Heart left ventricle (tissue), 13 donors: ENCODE measurements around the gene FAM24B.

Source experiments
- CTCF ChIP-seq, 12 donors: fragments of 200-600 bp; sonication (generic) in 4 of 12; IDR thresholded peaks; one replicate each; pipeline versions ENCODE4 v1.5.0 to v1.8.0; 2018 to 2022; ENCODE audit warnings: antibody characterized with exemption in 12 of 12, mild to moderate bottlenecking in 5 of 12
- POLR2A ChIP-seq, 2 donors: fragments of 450-650 bp; IDR thresholded peaks; one replicate each; pipeline ENCODE4 v1.6.1; 2017; ENCODE audit warnings: antibody characterized with exemption in 2 of 2, mild to moderate bottlenecking in 2 of 2, moderate library complexity in 2 of 2
- donor health status: ischemic (EF 13 %, LVEDD 7.1; RV severe dilation, severe dysfunction).
- donor health status: DM: no; HTN: yes; CAD: no.
- donor health status: DM: no; HTN: no; CAD: no.
- donor health status: ischemic (EF 25% LVEDD 6.9; RV normal size, moderate dysfunction).
- donor health status: ischemic (EF 25% LVEDD 5.7; RV mildly dilated, moderate dysfunction).
- donor health status: ischemic (EF 35%, LVEDD 5.7; RV mildly dilated, moderate dysfunction).
- donor health status: nonischemic (EF 11% LVEDD 7.7; RV severe dilation, severe dysfunction).
- donor health status: DM: yes; HTN: yes; CAD: no.
- donor health status: PGD.
- donor health status: ischemic (EF 29% LVEDD 5.4; RV normal size, mild dysfunction).
- donor health status: nonischemic (EF 23%, LVEDD 6.1; RV moderate dilation, normal function).

- TF ChIP-seq POLR2A (IDR thresholded peaks at IDR 0.05), result no peak
- no peak for TF ChIP-seq CTCF (IDR thresholded peaks at IDR 0.05)
Measured at GRCh38 chr10:122910310-122910709, 30.9 kb upstream of the FAM24B start, which contains the start of gene FAM24A.
